GM23338 (cell line): ENCODE data around the gene DCAF17. TPM values are rescaled to one million over a fixed set of nuclear protein-coding genes. Genes with fewer than 3 reads are reported as not detected.

Source experiments
- ATAC-seq: fragments of 200-7000 bp; cut with Tn5 transposase; 3 replicates; pipeline ENCODE4 v1.9.1; 2020
- DNase-seq: peaks from one replicate; pipeline ENCODE4 v3.0.0-alpha.2; 2015; ENCODE audit warnings: low spot score
- H2AFZ ChIP-seq: fragments of 200-600 bp; sonication (generic); 2 replicates; pipeline ENCODE4 v1.8.0; 2016; ENCODE audit warnings: antibody characterized with exemption, mild to moderate bottlenecking, moderate library complexity
- H3F3A ChIP-seq: fragments of 200-600 bp; sonication (generic); replicated peaks from 2 replicates; pipeline ENCODE4 v1.8.0; 2017; ENCODE audit warnings: antibody characterized with exemption, mixed run types, low read depth
- H3K27ac ChIP-seq: fragments of 200-600 bp; sonication (generic); 2 replicates; pipeline ENCODE4 v1.6.1; 2016; ENCODE audit warnings: low read depth
- H3K27me3 ChIP-seq: fragments of 200-600 bp; sonication (generic); 2 replicates; pipeline ENCODE4 v1.8.0; 2016; ENCODE audit warnings: mild to moderate bottlenecking, mixed run types, moderate library complexity; ENCODE audit not compliant: insufficient read depth
- H3K36me3 ChIP-seq: fragments of 200-600 bp; sonication (generic); 2 replicates; pipeline ENCODE4 v1.8.0; 2016; ENCODE audit warnings: mild to moderate bottlenecking; ENCODE audit not compliant: insufficient read depth
- H3K4me1 ChIP-seq: fragments of 200-600 bp; sonication (generic); 2 replicates; pipeline ENCODE4 v1.8.0; 2016; ENCODE audit warnings: mild to moderate bottlenecking, moderate library complexity; ENCODE audit not compliant: insufficient read depth
- H3K4me2 ChIP-seq: fragments of 200-600 bp; sonication (generic); 2 replicates; pipeline ENCODE4 v1.7.1; 2017; ENCODE audit warnings: mixed run types
- H3K4me3 ChIP-seq: fragments of 200-600 bp; sonication (generic); 2 replicates; pipeline ENCODE4 v1.6.1; 2016; ENCODE audit warnings: mixed run types
- H3K79me2 ChIP-seq: fragments of 200-600 bp; sonication (generic); replicated peaks from 2 replicates; pipeline ENCODE4 v1.8.0; 2017; ENCODE audit warnings: mild to moderate bottlenecking; ENCODE audit not compliant: insufficient read depth
- H3K9me2 ChIP-seq: fragments of 200-600 bp; sonication (generic); 2 replicates; pipeline ENCODE4 v1.8.0; 2017; ENCODE audit not compliant: insufficient read depth
- H4K20me1 ChIP-seq: fragments of 200-600 bp; sonication (generic); replicated peaks from 2 replicates; pipeline ENCODE4 v1.8.0; 2017; ENCODE audit warnings: mild to moderate bottlenecking; ENCODE audit not compliant: insufficient read depth
- H3K27ac Mint-ChIP-seq: 2 replicates; pipeline ENCODE4 v1.8.0; 2020; ENCODE audit warnings: inconsistent platforms, mild to moderate bottlenecking, moderate library complexity, mixed read lengths
- H3K27me3 Mint-ChIP-seq: 3 replicates; pipeline ENCODE4 v1.8.0; 2022; ENCODE audit warnings: low read depth, mild to moderate bottlenecking, moderate library complexity, mixed read lengths, inconsistent platforms; ENCODE audit not compliant: insufficient read depth, poor library complexity
- H3K36me3 Mint-ChIP-seq: 3 replicates; pipeline ENCODE4 v1.8.0; 2021; ENCODE audit warnings: low read depth, mild to moderate bottlenecking, inconsistent platforms, moderate library complexity, mixed read lengths
- H3K4me1 Mint-ChIP-seq: 3 replicates; pipeline ENCODE4 v1.8.0; 2020; ENCODE audit warnings: mild to moderate bottlenecking, inconsistent platforms, mixed read lengths
- H3K4me3 Mint-ChIP-seq: 3 replicates; pipeline ENCODE4 v1.8.0; 2021; ENCODE audit warnings: moderate library complexity, mild to moderate bottlenecking, inconsistent platforms, mixed read lengths
- H3K9me3 Mint-ChIP-seq: 3 replicates; pipeline ENCODE4 v1.8.0; 2020; ENCODE audit warnings: moderate library complexity, mild to moderate bottlenecking, inconsistent platforms, mixed read lengths
- CTCF ChIP-seq, 2 experiments: fragments of 200-600 bp in 1 of 2; sonication (generic) in 1 of 2; conservative IDR thresholded peaks; 2 replicates each; pipeline versions ENCODE4 v1.5.1 to v1.6.1; 2016 to 2017; ENCODE audit warnings: antibody characterized with exemption in 2 of 2, low read depth in 2 of 2, mild to moderate bottlenecking in 2 of 2, moderate library complexity in 1 of 2
- ETS1 ChIP-seq: IDR thresholded peaks from 2 replicates; pipeline ENCODE4 v1.6.1; 2016; ENCODE audit warnings: antibody characterized with exemption
- EZH2 ChIP-seq: fragments of 200-600 bp; sonication (generic); IDR thresholded peaks from one replicate; pipeline ENCODE4 v1.8.0; 2017; ENCODE audit warnings: antibody characterized with exemption, mild to moderate bottlenecking, low read depth; ENCODE audit not compliant: unreplicated experiment
- EZH2phosphoT487 ChIP-seq: fragments of 200-600 bp; sonication (generic); IDR thresholded peaks from one replicate; pipeline ENCODE4 v1.8.1; 2018; ENCODE audit warnings: antibody characterized with exemption; ENCODE audit not compliant: unreplicated experiment
- JUNB ChIP-seq: IDR thresholded peaks from one replicate; pipeline ENCODE4 v1.6.1; 2016; ENCODE audit warnings: antibody characterized with exemption; ENCODE audit not compliant: unreplicated experiment
- NANOG ChIP-seq: IDR thresholded peaks from 2 replicates; pipeline ENCODE4 v1.6.1; 2016; ENCODE audit warnings: antibody characterized with exemption, borderline replicate concordance
- POLR2AphosphoS5 ChIP-seq: IDR thresholded peaks from 2 replicates; pipeline ENCODE4 v1.6.1; 2016; ENCODE audit warnings: antibody characterized with exemption, low read depth
- REST ChIP-seq: IDR thresholded peaks from one replicate; pipeline ENCODE4 v1.6.1; 2018; ENCODE audit warnings: antibody characterized with exemption; ENCODE audit not compliant: unreplicated experiment
- STAT1 ChIP-seq: IDR thresholded peaks from one replicate; pipeline ENCODE4 v1.6.1; 2016; ENCODE audit warnings: antibody characterized with exemption; ENCODE audit not compliant: unreplicated experiment
- ZNF114 ChIP-seq: fragments of 250-450 bp; sonication (Bioruptor Pico); IDR thresholded peaks from 2 replicates; pipeline ENCODE4 v1.5.0; 2020; ENCODE audit warnings: mild to moderate bottlenecking, moderate library complexity
- ZNF331 ChIP-seq: fragments of 250-450 bp; sonication (Bioruptor Pico); IDR thresholded peaks from 2 replicates; pipeline ENCODE4 v1.5.0; 2020; ENCODE audit warnings: low read depth, mild to moderate bottlenecking, moderate library complexity
- polyA plus RNA-seq: library from polyadenylated mRNA; unstranded; fragments of >200 nt; fragmentation: Nextera tagmentation; extraction: Ambion mirVana; gene quantifications from 2 replicates; pipeline ENCODE4 v1.2.1, GENCODE V29; 2016
- total RNA-seq: library from RNA; depleted of rRNA; stranded (reverse); fragments of >200 nt; shearing (Covaris generic); gene quantifications from 2 replicates; pipeline ENCODE4 v1.2.3, GENCODE V29; 2014

The DCAF17 gene
- total and polyA plus RNA-seq, 2 experiments from 2014 or later: 11.0 to 37.3 TPM

GRCh38 chr2:171406044-171406443, 28.0 kb upstream of the DCAF17 start (continued):
- TF ChIP-seq REST: no peak

- peaks cover 43% of the 10 kb centered on the region for H3K4me1 Mint-ChIP-seq
- peaks cover 81% of the 10 kb centered on the region for H3K79me2 ChIP-seq
- no peaks in the 10 kb centered on the region for H3F3A ChIP-seq
- ATAC-seq (no peak), DNase-seq (no peak)
- peaks cover 14% of the 10 kb centered on the region for H3K9me2 ChIP-seq
- H3K27me3 ChIP-seq: no peaks in the 10 kb centered on the region
- no peak overlapping the region for H2AFZ ChIP-seq
- H3K36me3 Mint-ChIP-seq: peaks cover 18% of the 10 kb centered on the region
- H3K4me1 ChIP-seq: peaks cover 42% of the 10 kb centered on the region
- H3K4me3 Mint-ChIP-seq: no peak overlapping the region
- no peak overlapping the region for H3K4me2 ChIP-seq
- no peak overlapping the region for H3K27ac ChIP-seq
- H3K36me3 ChIP-seq: peaks cover 8% of the 10 kb centered on the region; the same call in 1 of the 2 replicates
- H3K9me3 Mint-ChIP-seq: peaks cover 1% of the 10 kb centered on the region; the same call in 2 of the 3 replicates
- no peak overlapping the region for H3K27ac Mint-ChIP-seq
- H3K4me3 ChIP-seq: no peak overlapping the region
- peaks cover 4% of the 10 kb centered on the region for H3K27me3 Mint-ChIP-seq
- no peaks in the 10 kb centered on the region for H4K20me1 ChIP-seq
- TF ChIP-seq STAT1: no peak
- TF ChIP-seq JUNB: no peak
- TF ChIP-seq EZH2phosphoT487: no peak
- no peak for TF ChIP-seq ZNF114 (CRISPR knock-in tag)
- TF ChIP-seq CTCF (conservative IDR thresholded peaks at IDR 0.05; ENCODE audit: low read depth in 2 of 2): no peak
- no peak for TF ChIP-seq REST
- TF ChIP-seq EZH2: no peak
- no peak for TF ChIP-seq ZNF331 (CRISPR knock-in tag)
- no peak for TF ChIP-seq POLR2AphosphoS5
- TF ChIP-seq NANOG: no peak
- no peak for TF ChIP-seq ETS1
Measured at GRCh38 chr2:171407030-171407675, 26.9 kb upstream of the DCAF17 start.
